Liver (tissue), 9 donors: Measurements from ENCODE around the gene BIRC5. TPM values are rescaled to one million over a fixed set of nuclear protein-coding genes. Genes with fewer than 3 reads are reported as not detected.

Source experiments
- DNase-seq: peaks from one replicate; pipeline ENCODE4 v3.0.0-alpha.2; 2017; ENCODE audit warnings: low spot score
- H3K27ac ChIP-seq, 2 donors: one replicate each; pipeline ENCODE4 v1.7.0; 2013; ENCODE audit warnings: inconsistent platforms in 2 of 2, low read length in 2 of 2, control low read depth in 1 of 2, low read depth in 1 of 2, mild to moderate bottlenecking in 1 of 2
- H3K27me3 ChIP-seq, 4 donors: one replicate each; pipeline versions ENCODE4 v1.6.1 to v1.7.0; 2013; ENCODE audit warnings: low read length in 3 of 4, inconsistent platforms in 1 of 4, mild to moderate bottlenecking in 1 of 4, moderate library complexity in 1 of 4; ENCODE audit not compliant: control insufficient read depth in 4 of 4, insufficient read depth in 4 of 4
- H3K36me3 ChIP-seq, 4 donors: one replicate each; pipeline versions ENCODE4 v1.6.1 to v1.7.0; 2013; ENCODE audit warnings: low read length in 3 of 4, mild to moderate bottlenecking in 3 of 4, low read depth in 1 of 4, moderate library complexity in 1 of 4; ENCODE audit not compliant: control insufficient read depth in 4 of 4, insufficient read depth in 3 of 4
- H3K4me1 ChIP-seq, 4 donors: one replicate each; pipeline versions ENCODE4 v1.6.1 to v1.7.0; 2013; ENCODE audit warnings: low read length in 3 of 4, mild to moderate bottlenecking in 3 of 4, moderate library complexity in 1 of 4; ENCODE audit not compliant: control insufficient read depth in 4 of 4, insufficient read depth in 4 of 4
- H3K4me3 ChIP-seq, 3 donors: one replicate each; pipeline versions ENCODE4 v1.6.1 to v1.7.0; 2013; ENCODE audit warnings: low read length in 3 of 3, control low read depth in 1 of 3, low read depth in 1 of 3, mild to moderate bottlenecking in 1 of 3
- H3K9ac ChIP-seq, 2 donors: one replicate each; pipeline ENCODE4 v1.7.0; 2013; ENCODE audit warnings: low read length in 2 of 2, mild to moderate bottlenecking in 2 of 2, moderate library complexity in 2 of 2, control low read depth in 1 of 2, low read depth in 1 of 2
- H3K9me3 ChIP-seq, 4 donors: one replicate each; pipeline versions ENCODE4 v1.6.1 to v1.7.0; 2013; ENCODE audit warnings: low read length in 3 of 4; ENCODE audit not compliant: control insufficient read depth in 4 of 4
- EGR1 ChIP-seq, 2 donors: IDR thresholded peaks; 2 replicates each; pipeline ENCODE4 v1.6.1; 2016 to 2018; ENCODE audit warnings: antibody characterized with exemption in 2 of 2, low read depth in 2 of 2
- FOXA2 ChIP-seq: IDR thresholded peaks from 2 replicates; pipeline ENCODE4 v1.6.1; 2016; ENCODE audit warnings: antibody characterized with exemption
- HNF4A ChIP-seq, 2 donors: conservative IDR thresholded peaks; 2 replicates each; pipeline ENCODE4 v1.6.1; 2016; ENCODE audit warnings: antibody characterized with exemption in 2 of 2, mild to moderate bottlenecking in 2 of 2
- HNF4G ChIP-seq: IDR thresholded peaks from 2 replicates; pipeline ENCODE4 v1.6.1; 2016; ENCODE audit warnings: antibody characterized with exemption
- JUND ChIP-seq, 2 donors: IDR thresholded peaks; 2 replicates each; pipeline ENCODE4 v1.6.1; 2016; ENCODE audit warnings: antibody characterized with exemption in 2 of 2
- NR2F2 ChIP-seq: IDR thresholded peaks from 2 replicates; pipeline ENCODE4 v1.6.1; 2016; ENCODE audit warnings: antibody characterized with exemption
- RAD21 ChIP-seq, 2 donors: IDR thresholded peaks; 2 replicates each; pipeline ENCODE4 v1.6.1; 2016; ENCODE audit warnings: antibody characterized with exemption in 2 of 2, mild to moderate bottlenecking in 2 of 2
- RXRA ChIP-seq, 2 donors: IDR thresholded peaks; 2 replicates each; pipeline ENCODE4 v1.6.1; 2017 to 2018; ENCODE audit warnings: antibody characterized with exemption in 2 of 2, mild to moderate bottlenecking in 1 of 2
- SP1 ChIP-seq: IDR thresholded peaks from 2 replicates; pipeline ENCODE4 v1.6.1; 2018; ENCODE audit warnings: antibody characterized with exemption, mild to moderate bottlenecking
- TAF1 ChIP-seq: conservative IDR thresholded peaks from 2 replicates; pipeline ENCODE4 v1.6.1; 2016; ENCODE audit warnings: antibody characterized with exemption, mild to moderate bottlenecking
- YY1 ChIP-seq: IDR thresholded peaks from 2 replicates; pipeline ENCODE4 v1.6.1; 2016; ENCODE audit warnings: antibody characterized with exemption, mild to moderate bottlenecking
- WGBS: extraction: QIAGEN DNeasy Blood & Tissue Kit; methylation state at CpG from one replicate; pipeline ENCODE4 v1.1.7; 2013; 5-methylcytosine and 5-hydroxymethylcytosine counted together
- polyA plus RNA-seq, 2 donors: library from polyadenylated mRNA; stranded (reverse) in 1 of 2; unstranded in 1 of 2; fragments of 200-250 nt in 1 of 2; fragments of >200 nt in 1 of 2; fragmentation: Nextera tagmentation in 1 of 2; extraction: Ambion mirVana in 1 of 2; gene quantifications; one replicate each; pipeline versions ENCODE4 v1.2.1 to v1.2.3, GENCODE V29; 2013 to 2015
- total RNA-seq, 2 donors: library from RNA; depleted of rRNA; stranded (reverse); fragments of >200 nt; gene quantifications; one replicate each; pipeline ENCODE4 v1.2.3, GENCODE V29; 2014
- TF ChIP-seq, protein P1 (sequence below): IDR thresholded peaks from 2 replicates; pipeline ENCODE4 v1.6.1; 2016; ENCODE audit warnings: antibody characterized with exemption, mild to moderate bottlenecking
- TF ChIP-seq, protein P2 (sequence below): fragments of 150-350 bp; IDR thresholded peaks from 2 replicates; pipeline ENCODE4 v1.5.1; 2017; ENCODE audit warnings: improper control_type of control experiment, low read depth, low read length; ENCODE audit not compliant: missing input control
- TF ChIP-seq, protein P3 (sequence below): IDR thresholded peaks from 2 replicates; pipeline ENCODE4 v1.6.1; 2016; ENCODE audit warnings: antibody characterized with exemption
- donor health status: healthy.
- donor health status: healthy.
- donor health status: healthy.
- donor health status: healthy.
- donor health status: healthy.

The BIRC5 gene
- total and polyA plus RNA-seq, 4 donors, result 0.42 to 73.2 (median 3.1) TPM

DNA sequence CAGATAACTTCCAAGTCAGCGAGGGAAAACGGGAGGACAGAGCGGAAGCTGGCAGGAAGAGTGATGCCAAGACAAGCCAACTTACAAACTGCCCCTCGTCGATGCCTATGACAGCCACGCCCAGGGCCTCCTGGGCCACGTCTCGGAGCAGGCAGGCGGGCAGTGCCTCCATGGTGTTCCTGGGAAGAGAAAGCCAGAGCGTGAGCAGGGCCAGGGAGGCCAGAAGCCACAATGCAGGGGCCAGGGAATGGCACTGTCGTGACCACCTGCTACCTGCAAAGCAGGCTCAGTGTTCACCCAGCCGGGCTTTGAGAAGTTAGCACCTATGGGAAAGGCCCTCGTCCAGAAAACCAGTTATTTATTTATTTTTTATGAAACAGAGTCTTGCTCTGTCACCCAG, 31.5 kb upstream of the BIRC5 start (continued):
- TF ChIP-seq, protein P1, sequence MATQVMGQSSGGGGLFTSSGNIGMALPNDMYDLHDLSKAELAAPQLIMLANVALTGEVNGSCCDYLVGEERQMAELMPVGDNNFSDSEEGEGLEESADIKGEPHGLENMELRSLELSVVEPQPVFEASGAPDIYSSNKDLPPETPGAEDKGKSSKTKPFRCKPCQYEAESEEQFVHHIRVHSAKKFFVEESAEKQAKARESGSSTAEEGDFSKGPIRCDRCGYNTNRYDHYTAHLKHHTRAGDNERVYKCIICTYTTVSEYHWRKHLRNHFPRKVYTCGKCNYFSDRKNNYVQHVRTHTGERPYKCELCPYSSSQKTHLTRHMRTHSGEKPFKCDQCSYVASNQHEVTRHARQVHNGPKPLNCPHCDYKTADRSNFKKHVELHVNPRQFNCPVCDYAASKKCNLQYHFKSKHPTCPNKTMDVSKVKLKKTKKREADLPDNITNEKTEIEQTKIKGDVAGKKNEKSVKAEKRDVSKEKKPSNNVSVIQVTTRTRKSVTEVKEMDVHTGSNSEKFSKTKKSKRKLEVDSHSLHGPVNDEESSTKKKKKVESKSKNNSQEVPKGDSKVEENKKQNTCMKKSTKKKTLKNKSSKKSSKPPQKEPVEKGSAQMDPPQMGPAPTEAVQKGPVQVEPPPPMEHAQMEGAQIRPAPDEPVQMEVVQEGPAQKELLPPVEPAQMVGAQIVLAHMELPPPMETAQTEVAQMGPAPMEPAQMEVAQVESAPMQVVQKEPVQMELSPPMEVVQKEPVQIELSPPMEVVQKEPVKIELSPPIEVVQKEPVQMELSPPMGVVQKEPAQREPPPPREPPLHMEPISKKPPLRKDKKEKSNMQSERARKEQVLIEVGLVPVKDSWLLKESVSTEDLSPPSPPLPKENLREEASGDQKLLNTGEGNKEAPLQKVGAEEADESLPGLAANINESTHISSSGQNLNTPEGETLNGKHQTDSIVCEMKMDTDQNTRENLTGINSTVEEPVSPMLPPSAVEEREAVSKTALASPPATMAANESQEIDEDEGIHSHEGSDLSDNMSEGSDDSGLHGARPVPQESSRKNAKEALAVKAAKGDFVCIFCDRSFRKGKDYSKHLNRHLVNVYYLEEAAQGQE, result no peak
- TF ChIP-seq NR2F2 (no peak), RAD21 (IDR thresholded peaks at IDR 0.05) (no peak), JUND (IDR thresholded peaks at IDR 0.05) (no peak), TAF1 (no peak), HNF4A (conservative IDR thresholded peaks at IDR 0.05) (no peak), EGR1 (IDR thresholded peaks at IDR 0.05; ENCODE audit: low read depth in 2 of 2) (no peak)
- TF ChIP-seq, protein P2, sequence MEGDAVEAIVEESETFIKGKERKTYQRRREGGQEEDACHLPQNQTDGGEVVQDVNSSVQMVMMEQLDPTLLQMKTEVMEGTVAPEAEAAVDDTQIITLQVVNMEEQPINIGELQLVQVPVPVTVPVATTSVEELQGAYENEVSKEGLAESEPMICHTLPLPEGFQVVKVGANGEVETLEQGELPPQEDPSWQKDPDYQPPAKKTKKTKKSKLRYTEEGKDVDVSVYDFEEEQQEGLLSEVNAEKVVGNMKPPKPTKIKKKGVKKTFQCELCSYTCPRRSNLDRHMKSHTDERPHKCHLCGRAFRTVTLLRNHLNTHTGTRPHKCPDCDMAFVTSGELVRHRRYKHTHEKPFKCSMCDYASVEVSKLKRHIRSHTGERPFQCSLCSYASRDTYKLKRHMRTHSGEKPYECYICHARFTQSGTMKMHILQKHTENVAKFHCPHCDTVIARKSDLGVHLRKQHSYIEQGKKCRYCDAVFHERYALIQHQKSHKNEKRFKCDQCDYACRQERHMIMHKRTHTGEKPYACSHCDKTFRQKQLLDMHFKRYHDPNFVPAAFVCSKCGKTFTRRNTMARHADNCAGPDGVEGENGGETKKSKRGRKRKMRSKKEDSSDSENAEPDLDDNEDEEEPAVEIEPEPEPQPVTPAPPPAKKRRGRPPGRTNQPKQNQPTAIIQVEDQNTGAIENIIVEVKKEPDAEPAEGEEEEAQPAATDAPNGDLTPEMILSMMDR, result no peak

DNA sequence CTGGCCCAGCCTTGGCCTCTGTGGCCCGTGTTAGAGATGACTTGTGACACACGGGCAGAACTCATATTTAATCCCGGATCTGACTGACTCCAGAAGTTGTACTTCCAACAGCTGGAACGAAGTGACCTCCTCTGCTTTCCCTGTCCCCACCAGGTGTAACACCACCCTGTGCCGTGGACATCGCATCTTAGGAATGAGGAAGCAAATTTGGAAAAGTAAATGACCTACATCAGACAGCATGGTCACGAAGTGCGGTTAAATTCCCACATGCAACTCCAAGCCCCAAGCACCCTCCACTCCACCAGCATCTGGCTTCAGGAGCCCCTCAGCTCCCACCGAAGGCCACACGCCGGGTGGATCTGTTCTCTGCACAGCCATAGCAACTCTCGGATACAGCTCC, 30.1 kb upstream of the BIRC5 start:
- no peaks in the 10 kb centered on the region for H3K27me3 ChIP-seq
- TF ChIP-seq HNF4G (no peak), RXRA (IDR thresholded peaks at IDR 0.05) (no peak), FOXA2 (no peak), JUND (IDR thresholded peaks at IDR 0.05) (no peak), EGR1 (IDR thresholded peaks at IDR 0.05; ENCODE audit: low read depth in 2 of 2) (no peak), RAD21 (IDR thresholded peaks at IDR 0.05) (no peak), YY1 (no peak), NR2F2 (no peak), HNF4A (conservative IDR thresholded peaks at IDR 0.05) (no peak)
- TF ChIP-seq, protein P3, sequence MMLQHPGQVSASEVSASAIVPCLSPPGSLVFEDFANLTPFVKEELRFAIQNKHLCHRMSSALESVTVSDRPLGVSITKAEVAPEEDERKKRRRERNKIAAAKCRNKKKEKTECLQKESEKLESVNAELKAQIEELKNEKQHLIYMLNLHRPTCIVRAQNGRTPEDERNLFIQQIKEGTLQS, result no peak
- peaks cover 13 to 40% (median 32%) of the 10 kb centered on the region in 4 donors for H3K4me1 ChIP-seq
- DNase-seq, result no peak
- no peaks in the 10 kb centered on the region for H3K36me3 ChIP-seq
- no peak overlapping the region for H3K4me3 ChIP-seq
- H3K27ac ChIP-seq, result peak overlapping the region; percentile 73 to 80
- no peaks in the 10 kb centered on the region for H3K9me3 ChIP-seq
- 74% methylated on average over 12 of the region's 12 CpGs for WGBS
- no peak overlapping the region for H3K9ac ChIP-seq

DNA sequence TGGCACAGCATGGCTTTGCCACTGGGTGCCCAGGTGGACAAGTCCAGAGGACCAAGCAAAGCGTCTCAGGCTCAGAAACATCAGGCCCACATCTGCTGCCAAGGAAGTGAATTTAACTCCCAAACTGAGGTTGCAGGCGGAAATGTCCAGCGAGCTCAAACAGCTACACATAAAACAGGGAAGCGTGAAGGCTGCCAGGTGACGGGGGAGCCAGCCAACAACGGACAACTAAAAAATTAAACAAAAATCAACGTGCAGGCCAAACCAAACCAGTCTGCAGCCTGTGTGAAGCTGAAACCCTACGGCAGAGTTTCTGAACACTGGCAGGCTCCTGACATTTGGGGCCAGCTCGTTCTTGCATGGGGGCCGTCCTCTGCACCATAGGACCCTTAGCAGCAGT, 29.7 kb upstream of the BIRC5 start:
- Histone ChIP-seq H3K4me3 (no peak overlapping the region), H3K4me1 (peaks cover 13 to 41% (median 33%) of the 10 kb centered on the region in 4 donors), H3K27ac (peak overlapping the region; percentile 73 to 80), H3K9ac (no peak overlapping the region), H3K9me3 (no peaks in the 10 kb centered on the region), H3K36me3 (no peaks in the 10 kb centered on the region), H3K27me3 (no peaks in the 10 kb centered on the region)
- TF ChIP-seq SP1 (no peak), YY1 (peak; percentile 8)
- WGBS, result 35% methylated on average over 10 of the region's 10 CpGs
- no peak for DNase-seq
